ENCODE measurements around the gene ARHGAP24. TPM values are rescaled to one million over a fixed set of nuclear protein-coding genes. Genes with fewer than 3 reads are reported as not detected.

Gene ARHGAP24
- total RNA-seq, 1 donor from 2014 or later, result 10.9 TPM

GRCh38 chr4:85672959-85673358, 198.0 kb downstream of the ARHGAP24 start:
- no peak for DNase-seq (ENCODE audit: extremely low spot score, unreplicated experiment)
- Mint-ChIP-seq H3K9me3 (no peaks in the 10 kb centered on the region), H3K36me3 (no peaks in the 10 kb centered on the region), H3K27me3 (no peaks in the 10 kb centered on the region), H3K27ac (no peak overlapping the region), H3K4me1 (ENCODE audit: unreplicated experiment) (no peaks in the 10 kb centered on the region), H3K4me3 (no peak overlapping the region)
- no peak for TF ChIP-seq CTCF (conservative IDR thresholded peaks at IDR 0.05)

- H3K9me3 Mint-ChIP-seq, result no peaks in the 10 kb centered on the region
Observed at GRCh38 chr4:85673540-85673939, 198.6 kb downstream of the ARHGAP24 start.

GRCh38 chr4:85675076-85676049, 200.4 kb downstream of the ARHGAP24 start:
- DNase-seq (ENCODE audit: extremely low spot score, unreplicated experiment), result no peak
- TF ChIP-seq CTCF (conservative IDR thresholded peaks at IDR 0.05), result no peak
- no peaks in the 10 kb centered on the region for H3K27me3 Mint-ChIP-seq
- no peak overlapping the region for H3K4me3 Mint-ChIP-seq
- H3K36me3 Mint-ChIP-seq, result no peaks in the 10 kb centered on the region
- H3K4me1 Mint-ChIP-seq (ENCODE audit: unreplicated experiment), result no peaks in the 10 kb centered on the region
- H3K9me3 Mint-ChIP-seq, result no peaks in the 10 kb centered on the region
- H3K27ac Mint-ChIP-seq, result no peak overlapping the region

More at GRCh38 chr4:85673540-85673939, 198.6 kb downstream of the ARHGAP24 start:
- no peaks in the 10 kb centered on the region for H3K27me3 Mint-ChIP-seq
- H3K4me3 Mint-ChIP-seq, result no peak overlapping the region
- H3K27ac Mint-ChIP-seq, result no peak overlapping the region
- no peak for TF ChIP-seq CTCF (conservative IDR thresholded peaks at IDR 0.05)
- no peaks in the 10 kb centered on the region for H3K36me3 Mint-ChIP-seq
- no peak for DNase-seq (ENCODE audit: extremely low spot score, unreplicated experiment)
- H3K4me1 Mint-ChIP-seq (ENCODE audit: unreplicated experiment), result no peaks in the 10 kb centered on the region

- Mint-ChIP-seq H3K4me1 (ENCODE audit: unreplicated experiment) (no peaks in the 10 kb centered on the region), H3K27me3 (no peaks in the 10 kb centered on the region), H3K27ac (no peak overlapping the region), H3K9me3 (no peaks in the 10 kb centered on the region), H3K36me3 (no peaks in the 10 kb centered on the region), H3K4me3 (no peak overlapping the region)
- DNase-seq (ENCODE audit: extremely low spot score, unreplicated experiment), result no peak
- TF ChIP-seq CTCF (conservative IDR thresholded peaks at IDR 0.05), result no peak
Observed at GRCh38 chr4:85676050-85676425, 201.1 kb downstream of the ARHGAP24 start.

- Mint-ChIP-seq H3K4me1 (ENCODE audit: unreplicated experiment) (peaks cover 9% of the 10 kb centered on the region), H3K27me3 (no peaks in the 10 kb centered on the region), H3K27ac (no peak overlapping the region), H3K4me3 (no peak overlapping the region), H3K9me3 (no peaks in the 10 kb centered on the region), H3K36me3 (no peaks in the 10 kb centered on the region)
- DNase-seq (ENCODE audit: extremely low spot score, unreplicated experiment), result no peak
- TF ChIP-seq CTCF (conservative IDR thresholded peaks at IDR 0.05), result no peak
Observed at GRCh38 chr4:85676850-85677590, 202.1 kb downstream of the ARHGAP24 start.

All from type B pancreatic cell (in vitro differentiated cells).